Left lung (tissue), 10 donors: ENCODE data around the gene ZBTB48. TPM values are rescaled to one million over a fixed set of nuclear protein-coding genes. Genes with fewer than 3 reads are reported as not detected.

ENCODE experiments used
- ATAC-seq: fragments of 200-7000 bp; cut with Tn5 transposase; one replicate; pipeline ENCODE4 v1.9.1; 2020; ENCODE audit warnings: moderate library complexity
- DNase-seq, 4 donors: peaks; one replicate each; pipeline ENCODE4 v3.0.0-alpha.2; 2013 to 2020
- H3K27ac ChIP-seq, 2 donors: fragments of 200-600 bp; sonication (generic) in 1 of 2; one replicate each; pipeline versions ENCODE4 v1.5.0 to v1.8.0; 2020 to 2021
- H3K27me3 ChIP-seq, 2 donors: fragments of 200-600 bp; sonication (generic) in 1 of 2; one replicate each; pipeline versions ENCODE4 v1.5.0 to v1.8.0; 2020 to 2021
- H3K36me3 ChIP-seq, 2 donors: fragments of 200-600 bp; sonication (generic) in 1 of 2; one replicate each; pipeline versions ENCODE4 v1.5.0 to v1.8.0; 2020 to 2021
- H3K4me1 ChIP-seq, 2 donors: fragments of 200-600 bp; one replicate each; pipeline ENCODE4 v1.8.0; 2021
- H3K4me3 ChIP-seq, 2 donors: fragments of 200-600 bp; sonication (generic) in 1 of 2; one replicate each; pipeline versions ENCODE4 v1.5.0 to v1.8.0; 2020 to 2021; ENCODE audit warnings: mild to moderate bottlenecking in 1 of 2
- H3K9me3 ChIP-seq, 2 donors: fragments of 200-600 bp; sonication (generic) in 1 of 2; one replicate each; pipeline versions ENCODE4 v1.5.0 to v1.8.0; 2020 to 2021
- intact Hi-C, 2 donors: fragments of 100-400 bp; cut with DNase I; formaldehyde crosslinking; loops; one replicate each; pipeline versions ENCODE4 v1.11.2 to v1.14.2; 2022
- polyA plus RNA-seq, 6 donors: library from polyadenylated mRNA; unstranded; fragments of 120-200 nt; gene quantifications; one replicate each; pipeline ENCODE4 v1.2.1, GENCODE V29; 2013; ENCODE audit not compliant: insufficient read length in 6 of 6
- total RNA-seq, 2 donors: library from RNA; stranded (reverse); fragmentation: NEBNext Ultra II Directional; extraction: Animal tissue kit (Norgen Biotek cat#: 25700); gene quantifications; one replicate each; pipeline ENCODE4 v1.2.1, GENCODE V29; 2021
- TF ChIP-seq, protein P1 (sequence below), 2 donors: fragments of 200-600 bp; sonication (generic) in 1 of 2; IDR thresholded peaks; one replicate each; pipeline versions ENCODE4 v1.5.0 to v1.8.0; 2021; ENCODE audit warnings: antibody characterized with exemption in 2 of 2
- donor health status: DM: no; HTN: yes; CAD: no.
- donor health status: DM: no; HTN: no; CAD: no.

The ZBTB48 gene
- total and polyA plus RNA-seq, 8 donors, result 24.7 to 41.6 (median 33.5) TPM

DNA sequence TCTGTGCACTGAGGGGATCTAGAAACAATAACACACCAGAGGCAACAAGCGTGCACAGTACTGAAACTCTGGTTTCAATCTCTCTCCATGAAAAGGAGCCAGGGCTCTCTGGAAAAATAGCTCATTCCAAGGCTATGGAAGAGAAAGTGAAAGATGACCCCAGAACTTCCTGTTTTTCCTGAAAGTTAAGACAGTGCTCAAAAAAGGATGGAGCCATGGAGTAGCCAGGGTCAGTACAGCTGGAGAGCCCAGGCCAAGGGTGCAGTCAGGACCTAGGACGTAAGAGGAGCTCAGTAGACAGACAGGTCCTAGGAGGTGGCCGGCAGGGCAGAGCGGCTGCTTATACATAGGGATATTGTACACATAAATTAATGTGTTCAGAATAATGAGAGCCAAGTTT is 44.6 kb upstream of the ZBTB48 start:
- Histone ChIP-seq H3K27me3 (no peaks in the 10 kb centered on the region), H3K9me3 (no peaks in the 10 kb centered on the region), H3K4me1 (peaks cover 0 to 5% of the 10 kb centered on the region in 2 donors), H3K4me3 (no peak overlapping the region), H3K27ac (no peak overlapping the region), H3K36me3 (peaks cover 0 to 67% of the 10 kb centered on the region in 2 donors)
- ATAC-seq (no peak), DNase-seq (no peak)
- TF ChIP-seq, protein P1, sequence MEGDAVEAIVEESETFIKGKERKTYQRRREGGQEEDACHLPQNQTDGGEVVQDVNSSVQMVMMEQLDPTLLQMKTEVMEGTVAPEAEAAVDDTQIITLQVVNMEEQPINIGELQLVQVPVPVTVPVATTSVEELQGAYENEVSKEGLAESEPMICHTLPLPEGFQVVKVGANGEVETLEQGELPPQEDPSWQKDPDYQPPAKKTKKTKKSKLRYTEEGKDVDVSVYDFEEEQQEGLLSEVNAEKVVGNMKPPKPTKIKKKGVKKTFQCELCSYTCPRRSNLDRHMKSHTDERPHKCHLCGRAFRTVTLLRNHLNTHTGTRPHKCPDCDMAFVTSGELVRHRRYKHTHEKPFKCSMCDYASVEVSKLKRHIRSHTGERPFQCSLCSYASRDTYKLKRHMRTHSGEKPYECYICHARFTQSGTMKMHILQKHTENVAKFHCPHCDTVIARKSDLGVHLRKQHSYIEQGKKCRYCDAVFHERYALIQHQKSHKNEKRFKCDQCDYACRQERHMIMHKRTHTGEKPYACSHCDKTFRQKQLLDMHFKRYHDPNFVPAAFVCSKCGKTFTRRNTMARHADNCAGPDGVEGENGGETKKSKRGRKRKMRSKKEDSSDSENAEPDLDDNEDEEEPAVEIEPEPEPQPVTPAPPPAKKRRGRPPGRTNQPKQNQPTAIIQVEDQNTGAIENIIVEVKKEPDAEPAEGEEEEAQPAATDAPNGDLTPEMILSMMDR (IDR thresholded peaks at IDR 0.05), result no peak
- intact Hi-C loops, result no loop called here

DNA sequence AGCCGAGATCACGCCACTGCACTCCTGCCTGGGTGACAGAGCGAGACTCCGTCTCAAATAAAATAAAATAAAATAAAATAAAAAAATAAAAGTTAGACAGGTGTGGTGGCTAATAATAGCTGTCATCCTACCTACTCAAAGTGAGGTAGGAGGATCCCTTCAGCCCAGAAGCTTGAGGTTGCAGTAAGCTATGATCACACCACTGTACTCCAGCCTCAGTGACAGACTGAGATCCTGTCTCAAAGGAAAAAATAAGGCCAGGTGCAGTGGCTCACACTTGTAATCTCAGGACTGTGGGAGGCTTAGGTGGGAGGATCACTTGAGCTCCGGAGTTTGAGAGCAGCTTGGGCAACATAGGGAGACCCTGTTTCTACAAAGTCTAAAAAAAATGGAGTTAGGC is 43.5 kb upstream of the ZBTB48 start:
- DNase-seq, result no peak
- intact Hi-C loops, result no loop called here
- no peak for ATAC-seq
- H3K27ac ChIP-seq, result no peak overlapping the region
- H3K36me3 ChIP-seq, result peaks cover 0 to 66% of the 10 kb centered on the region in 2 donors
- peaks cover 0 to 5% of the 10 kb centered on the region in 2 donors for H3K4me1 ChIP-seq
- no peaks in the 10 kb centered on the region for H3K27me3 ChIP-seq
- no peak overlapping the region for H3K4me3 ChIP-seq
- TF ChIP-seq, protein P1 (IDR thresholded peaks at IDR 0.05), result no peak
- no peaks in the 10 kb centered on the region for H3K9me3 ChIP-seq

DNA sequence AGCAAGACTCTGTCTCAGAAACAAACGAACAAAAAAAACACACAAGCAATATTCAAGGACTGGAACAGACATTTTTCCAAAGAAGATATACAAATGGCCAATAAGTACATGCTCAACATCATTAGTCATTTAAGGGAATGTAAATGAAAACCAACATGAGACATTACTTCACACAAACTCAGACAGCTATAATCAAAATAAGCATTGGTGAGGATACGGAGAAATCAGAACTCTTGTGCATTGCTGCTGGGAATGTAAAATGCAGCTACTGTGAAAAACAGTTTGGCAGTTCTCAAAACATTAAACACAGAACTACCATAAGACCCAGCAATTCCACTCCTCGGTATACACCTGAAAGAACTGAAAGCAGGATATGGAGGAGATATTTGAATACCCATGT is 40.8 kb upstream of the ZBTB48 start:
- H3K4me1 ChIP-seq, result peaks cover 0 to 5% of the 10 kb centered on the region in 2 donors

DNA sequence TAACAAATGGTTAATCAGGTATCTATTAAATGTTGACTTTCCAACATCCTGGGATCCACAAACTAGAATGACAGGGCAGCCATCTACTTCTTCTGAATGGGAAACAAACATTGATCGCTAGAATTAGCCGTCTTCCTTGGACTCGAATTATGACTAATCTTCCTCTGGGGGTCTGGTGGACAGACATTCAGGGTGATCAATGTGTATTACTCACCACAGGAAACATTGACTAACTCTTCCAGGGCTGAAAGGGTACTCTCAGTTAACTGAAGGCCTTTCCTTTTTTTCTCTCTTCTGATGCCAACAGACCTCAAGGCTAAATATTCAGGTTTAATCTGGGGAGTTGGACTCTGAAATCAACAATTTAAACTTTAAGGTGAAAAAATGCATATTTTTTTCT is 35.0 kb upstream of the ZBTB48 start:
- H3K9me3 ChIP-seq, result no peaks in the 10 kb centered on the region
- DNase-seq (no peak), ATAC-seq (no peak)
- no peaks in the 10 kb centered on the region for H3K4me1 ChIP-seq
- TF ChIP-seq, protein P1 (IDR thresholded peaks at IDR 0.05), result no peak
- H3K27ac ChIP-seq, result peak overlapping the region in 1 of 2 donors; percentile 31
- H3K36me3 ChIP-seq, result peaks cover 0 to 96% of the 10 kb centered on the region in 2 donors
- intact Hi-C loops, result no loop called here
- no peak overlapping the region for H3K4me3 ChIP-seq
- H3K27me3 ChIP-seq, result no peaks in the 10 kb centered on the region

More for the DNA sequence above, 40.8 kb upstream of the ZBTB48 start:
- TF ChIP-seq, protein P1 (IDR thresholded peaks at IDR 0.05), result no peak
- Histone ChIP-seq H3K9me3 (no peaks in the 10 kb centered on the region), H3K27me3 (no peaks in the 10 kb centered on the region), H3K36me3 (peaks cover 0 to 67% of the 10 kb centered on the region in 2 donors), H3K27ac (no peak overlapping the region), H3K4me3 (no peak overlapping the region)
- intact Hi-C loops, result no loop called here
- ATAC-seq, result no peak
- no peak for DNase-seq

DNA sequence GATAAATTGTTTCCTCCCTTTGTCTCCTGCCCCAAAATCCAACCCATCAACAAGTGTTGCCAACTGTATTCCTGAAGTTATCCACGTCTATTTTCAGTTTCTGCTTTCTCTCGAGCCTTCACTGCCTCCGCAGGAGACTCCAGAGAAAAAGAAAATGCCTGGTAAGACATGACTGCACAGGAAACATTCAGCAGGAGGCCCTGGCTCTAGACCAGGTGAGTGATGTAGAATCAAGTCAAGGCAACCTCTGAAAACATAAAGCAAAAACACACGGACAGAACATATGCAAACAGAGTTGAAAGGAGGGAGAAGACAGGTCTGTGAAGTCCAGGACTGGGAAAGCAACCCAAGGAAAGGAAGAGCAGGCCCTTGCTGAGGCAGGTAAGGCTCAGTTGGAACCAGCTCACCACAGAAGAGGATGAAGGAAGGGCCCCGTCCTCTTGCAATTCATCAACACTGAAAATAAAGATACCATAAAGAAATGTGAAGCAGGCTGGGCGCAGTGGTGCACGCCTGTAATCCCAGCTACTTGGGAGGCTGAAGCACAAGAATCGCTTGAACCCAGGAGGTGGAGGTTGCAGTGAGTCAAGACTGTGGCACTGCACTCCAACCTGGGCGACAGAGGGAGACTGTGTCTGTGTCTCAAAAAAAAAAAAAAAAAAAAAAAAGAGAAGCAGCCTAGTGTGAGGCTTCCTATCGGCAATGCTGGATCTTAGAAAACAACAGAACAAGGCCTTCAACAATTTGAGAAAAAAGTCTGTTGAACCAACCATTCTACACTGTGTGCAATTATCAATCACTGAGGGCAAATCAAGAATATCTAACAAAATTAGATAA is 34.3 kb upstream of the ZBTB48 start:
- Histone ChIP-seq H3K36me3 (peaks cover 0 to 100% of the 10 kb centered on the region in 2 donors), H3K4me1 (no peaks in the 10 kb centered on the region), H3K4me3 (no peak overlapping the region), H3K9me3 (no peaks in the 10 kb centered on the region), H3K27ac (peak overlapping the region in 1 of 2 donors; percentile 31), H3K27me3 (no peaks in the 10 kb centered on the region)
- TF ChIP-seq, protein P1 (IDR thresholded peaks at IDR 0.05), result no peak
- ATAC-seq (no peak), DNase-seq (no peak)
- intact Hi-C loops, result no loop called here
